Keratinocyte (primary cell): ENCODE measurements around the gene ZNF646. TPM values are rescaled to one million over a fixed set of nuclear protein-coding genes. Genes with fewer than 3 reads are reported as not detected.

ENCODE experiments used
- DNase-seq: peaks from one replicate; pipeline ENCODE4 v3.0.0-alpha.2; 2011; ENCODE audit warnings: low read depth, missing footprints, low spot score
- FAIRE-seq: peaks from 2 replicates; lab custom pipeline; 2011; peaks lifted over from hg19 to GRCh38; lab: Jason Lieb, UNC
- H2AFZ ChIP-seq: 2 replicates; pipeline ENCODE4 v1.6.0; 2012; ENCODE audit warnings: low read length, control low read depth, inconsistent platforms; ENCODE audit not compliant: control insufficient read depth
- H3K27ac ChIP-seq: 2 replicates; pipeline ENCODE4 v1.5.1; 2011; ENCODE audit warnings: low read length; ENCODE audit not compliant: control insufficient read depth, insufficient read depth
- H3K27me3 ChIP-seq: 3 replicates; pipeline ENCODE4 v1.6.0; 2011; ENCODE audit warnings: low read length; ENCODE audit not compliant: control insufficient read depth, insufficient read depth; ENCODE audit errors: extremely low read depth
- H3K36me3 ChIP-seq, 2 experiments: 2 replicates in 1 of 2; 3 replicates in 1 of 2; pipeline ENCODE4 v1.5.1; 2011; ENCODE audit warnings: low read length in 2 of 2, mild to moderate bottlenecking in 1 of 2; ENCODE audit not compliant: control insufficient read depth in 2 of 2, insufficient read depth in 2 of 2; ENCODE audit errors: extremely low read depth in 1 of 2
- H3K4me1 ChIP-seq: 3 replicates; pipeline ENCODE4 v1.5.1; 2011; ENCODE audit warnings: low read length; ENCODE audit not compliant: control insufficient read depth, insufficient read depth; ENCODE audit errors: extremely low read depth
- H3K4me2 ChIP-seq: 3 replicates; pipeline ENCODE4 v1.6.0; 2011; ENCODE audit warnings: low read depth, low read length; ENCODE audit not compliant: control insufficient read depth, insufficient read depth; ENCODE audit errors: extremely low read depth
- H3K4me3 ChIP-seq, 3 experiments: fragments of 200-600 bp in 1 of 3; sonication (generic) in 1 of 3; 2 replicates in 2 of 3; 3 replicates in 1 of 3; pipeline ENCODE4 v1.5.1; 2011 to 2016; ENCODE audit warnings: low read length in 3 of 3, mild to moderate bottlenecking in 3 of 3, control low read depth in 2 of 3, inconsistent platforms in 1 of 3, low read depth in 1 of 3, mixed read lengths in 1 of 3, mixed run types in 1 of 3, moderate library complexity in 1 of 3; ENCODE audit not compliant: control insufficient read depth in 2 of 3, insufficient read depth in 2 of 3; ENCODE audit errors: extremely low read depth in 1 of 3
- H3K79me2 ChIP-seq: 2 replicates; pipeline ENCODE4 v1.6.0; 2012; ENCODE audit warnings: low read length; ENCODE audit not compliant: control insufficient read depth, insufficient read depth
- H3K9ac ChIP-seq: 3 replicates; pipeline ENCODE4 v1.6.0; 2011; ENCODE audit warnings: low read length; ENCODE audit not compliant: control insufficient read depth, insufficient read depth; ENCODE audit errors: extremely low read depth
- H3K9me1 ChIP-seq: 3 replicates; pipeline ENCODE4 v1.6.0; 2011; ENCODE audit warnings: low read length; ENCODE audit not compliant: control insufficient read depth, insufficient read depth; ENCODE audit errors: extremely low read depth
- H3K9me3 ChIP-seq: 2 replicates; pipeline ENCODE4 v1.5.1; 2012; ENCODE audit warnings: low read depth, low read length; ENCODE audit not compliant: control insufficient read depth
- H4K20me1 ChIP-seq: 3 replicates; pipeline ENCODE4 v1.6.0; 2011; ENCODE audit warnings: low read length; ENCODE audit not compliant: control insufficient read depth, insufficient read depth; ENCODE audit errors: extremely low read depth
- CTCF ChIP-seq, 3 experiments: IDR thresholded peaks in 1 of 3; conservative IDR thresholded peaks in 1 of 3; optimal IDR thresholded peaks in 1 of 3; 2 replicates in 2 of 3; 3 replicates in 1 of 3; pipeline versions ENCODE3 to v1.5.1; 2011; ENCODE audit warnings: low read length in 3 of 3, mild to moderate bottlenecking in 3 of 3, moderate library complexity in 2 of 3, control low read depth in 1 of 3, inconsistent platforms in 1 of 3; ENCODE audit not compliant: insufficient read depth in 2 of 3; ENCODE audit errors: extremely low read depth in 1 of 3
- EZH2 ChIP-seq: IDR thresholded peaks from one replicate; pipeline ENCODE4 v1.6.1; 2012; ENCODE audit warnings: inconsistent platforms, mild to moderate bottlenecking, low read length, moderate library complexity
- dilution Hi-C: fragments of 300-500 bp; cut with MboI; formaldehyde crosslinking; loops from one replicate; pipeline ENCODE4 v1.7.0; 2020; ENCODE audit warnings: low sequenced_read_pairs; ENCODE audit not compliant: extremely low pct_ligation_motif_present
- polyA plus RNA-seq, 5 experiments: library from polyadenylated mRNA; depleted of rRNA in 3 of 5; stranded (reverse) in 3 of 5; stranded (forward) in 1 of 5; unstranded in 1 of 5; fragments of >200 nt; gene quantifications; 1 replicate in 1 of 5; 2 replicates in 3 of 5; 3 replicates in 1 of 5; pipeline versions ENCODE4 v1.2.1 to v1.2.3, GENCODE V29; 2011 to 2012; ENCODE audit warnings: missing spikeins in 2 of 5, low read depth in 1 of 5, low replicate concordance in 1 of 5

Gene ZNF646
- polyA plus RNA-seq, 1 donor (not counting 4 experiments of a cell fraction or from before 2014, with no cell fraction given), result 2.5 TPM

- Histone ChIP-seq H3K9ac (no peak overlapping the region), H3K36me3 (peaks cover 11 to 15% of the 10 kb centered on the region in 2 experiments), H4K20me1 (no peaks in the 10 kb centered on the region), H3K4me1 (peaks cover 9% of the 10 kb centered on the region), H3K4me3 (no peak overlapping the region), H3K4me2 (no peak overlapping the region), H3K9me1 (no peaks in the 10 kb centered on the region), H2AFZ (no peak overlapping the region), H3K27ac (peak overlapping the region; percentile 39), H3K27me3 (no peaks in the 10 kb centered on the region), H3K9me3 (no peaks in the 10 kb centered on the region), H3K79me2 (peaks cover 19% of the 10 kb centered on the region)
- dilution Hi-C loops, result no loop called here
- FAIRE-seq (no peak), DNase-seq (no peak)
- TF ChIP-seq EZH2 (no peak), CTCF (optimal IDR thresholded peaks at IDR 0.05 in 1 of 3, IDR thresholded peaks at IDR 0.05 in 1 of 3, conservative IDR thresholded peaks at IDR 0.05 in 1 of 3; ENCODE audit: extremely low read depth in 1 of 3, insufficient read depth in 2 of 3, low read length in 3 of 3) (no peak)
These were observed 10.5 kb downstream of the ZNF646 start for GRCh38 chr16:31084584-31085302.

- no peak overlapping the region for H2AFZ ChIP-seq
- TF ChIP-seq EZH2 (no peak), CTCF (optimal IDR thresholded peaks at IDR 0.05 in 1 of 3, IDR thresholded peaks at IDR 0.05 in 1 of 3, conservative IDR thresholded peaks at IDR 0.05 in 1 of 3; ENCODE audit: extremely low read depth in 1 of 3, insufficient read depth in 2 of 3, low read length in 3 of 3) (no peak)
- no peaks in the 10 kb centered on the region for H3K27me3 ChIP-seq
- peaks cover 14% of the 10 kb centered on the region for H3K79me2 ChIP-seq
- peaks cover 11 to 13% of the 10 kb centered on the region in 2 experiments for H3K36me3 ChIP-seq
- H3K9me3 ChIP-seq, result no peaks in the 10 kb centered on the region
- no peak overlapping the region for H3K9ac ChIP-seq
- H3K9me1 ChIP-seq, result no peaks in the 10 kb centered on the region
- H3K4me1 ChIP-seq, result peaks cover 9% of the 10 kb centered on the region
- H3K27ac ChIP-seq, result peak overlapping the region; percentile 39
- H4K20me1 ChIP-seq, result no peaks in the 10 kb centered on the region
- DNase-seq (no peak), FAIRE-seq (no peak)
- no peak overlapping the region for H3K4me2 ChIP-seq
- dilution Hi-C loops, result no loop called here
- H3K4me3 ChIP-seq, result no peak overlapping the region
These were observed 11.2 kb downstream of the ZNF646 start for GRCh38 chr16:31085411-31085810.
